GM12878 (cell line): ENCODE measurements around the gene GPR107. TPM values are rescaled to one million over a fixed set of nuclear protein-coding genes. Genes with fewer than 3 reads are reported as not detected.

Experiments
- ATAC-seq: fragments of 200-7000 bp; cut with Tn5 transposase; 3 replicates; pipeline ENCODE4 v1.9.1; 2020; ENCODE audit warnings: mild to moderate bottlenecking, moderate library complexity
- BruUV-seq: library from RNA; stranded (reverse); fragments of 400-500 nt; replicated peaks from 2 replicates; lab custom pipeline; 2021; lab: Mats Ljungman, UMichigan
- CTCF ChIA-PET: fragments of 300-600 bp; sonication (Branson Sonifier 250); formaldehyde crosslinking; extraction: SDS; loops from one replicate; lab custom pipeline; 2021; ENCODE audit warnings: inconsistent platforms; lab: Yijun Ruan, JAX
- POLR2A ChIA-PET: fragments of 350-600 bp; formaldehyde crosslinking; extraction: SDS; loops from one replicate; lab custom pipeline; 2021; ENCODE audit warnings: inconsistent platforms; lab: Charles Lee
- RAD21 ChIA-PET: fragments of 300-600 bp; sonication (Branson Sonifier 250); formaldehyde crosslinking; loops from one replicate; lab custom pipeline; 2023; ENCODE audit warnings: antibody characterized with exemption; ENCODE audit not compliant: unreplicated experiment; lab: Charles Lee
- SMC1A ChIA-PET: fragments of 300-600 bp; sonication (Branson Sonifier 250); formaldehyde crosslinking; loops from one replicate; lab custom pipeline; 2023; ENCODE audit not compliant: unreplicated experiment, uncharacterized antibody; lab: Charles Lee
- DNase-seq: peaks from one replicate; pipeline ENCODE4 v3.0.0-alpha.2; 2011; ENCODE audit warnings: low read depth, low spot score
- FAIRE-seq: peaks from 3 replicates; lab custom pipeline; 2011; peaks lifted over from hg19 to GRCh38; lab: Jason Lieb, UNC
- H2AFZ ChIP-seq: 2 replicates; pipeline ENCODE4 v1.6.0; 2011; ENCODE audit warnings: low read depth, low read length, control low read depth; ENCODE audit not compliant: control insufficient read depth
- H3K27ac ChIP-seq: 2 replicates; pipeline ENCODE4 v1.5.1; 2011; ENCODE audit warnings: control low read depth; ENCODE audit not compliant: control insufficient read depth, insufficient read depth
- H3K27me3 ChIP-seq, 2 experiments: replicated peaks in 1 of 2; 2 replicates each; pipeline versions ENCODE4 v1.6.0 to v1.6.1; 2011; ENCODE audit warnings: low read length in 1 of 2; ENCODE audit not compliant: control insufficient read depth in 2 of 2, insufficient read depth in 2 of 2
- H3K36me3 ChIP-seq, 2 experiments: 2 replicates each; pipeline ENCODE4 v1.5.1; 2011; ENCODE audit warnings: low read length in 1 of 2; ENCODE audit not compliant: control insufficient read depth in 2 of 2, insufficient read depth in 2 of 2
- H3K4me1 ChIP-seq: 2 replicates; pipeline ENCODE4 v1.6.1; 2011; ENCODE audit warnings: mild to moderate bottlenecking, low read length, moderate library complexity, mixed read lengths; ENCODE audit not compliant: control insufficient read depth, insufficient read depth
- H3K4me2 ChIP-seq: 2 replicates; pipeline ENCODE4 v1.6.0; 2011; ENCODE audit warnings: control low read depth; ENCODE audit not compliant: control insufficient read depth, insufficient read depth
- H3K4me3 ChIP-seq: fragments of 200-600 bp; sonication (generic); 2 replicates; pipeline ENCODE4 v1.5.1; 2016
- H3K79me2 ChIP-seq: 2 replicates; pipeline ENCODE4 v1.6.0; 2011; ENCODE audit warnings: low read length; ENCODE audit not compliant: control insufficient read depth, insufficient read depth
- H3K9ac ChIP-seq: 2 replicates; pipeline ENCODE4 v1.8.0; 2011; ENCODE audit warnings: low read length, control low read depth, mixed read lengths; ENCODE audit not compliant: control insufficient read depth, insufficient read depth
- H3K9me3 ChIP-seq: replicated peaks from 3 replicates; pipeline ENCODE4 v1.5.1; 2011; ENCODE audit warnings: mild to moderate bottlenecking, low read length; ENCODE audit not compliant: control insufficient read depth, insufficient read depth
- H4K20me1 ChIP-seq: 2 replicates; pipeline ENCODE4 v1.6.0; 2011; ENCODE audit not compliant: control insufficient read depth, insufficient read depth
- GABPA ChIP-seq: IDR thresholded peaks from 2 replicates; pipeline ENCODE4 v1.6.1; 2014; ENCODE audit warnings: antibody characterized with exemption, low read depth, mild to moderate bottlenecking, inconsistent platforms
- IKZF1 ChIP-seq: fragments of 450-650 bp; conservative IDR thresholded peaks from 2 replicates; pipeline ENCODE4 v1.6.1; 2017; ENCODE audit warnings: antibody characterized with exemption, mild to moderate bottlenecking
- KAT2A ChIP-seq: conservative IDR thresholded peaks from 2 replicates; pipeline ENCODE4 v1.6.1; 2011; ENCODE audit warnings: low read depth, low read length; ENCODE audit not compliant: control insufficient read depth
- LARP7 ChIP-seq: fragments of 450-650 bp; IDR thresholded peaks from 2 replicates; pipeline ENCODE4 v1.6.1; 2017; ENCODE audit warnings: mild to moderate bottlenecking
- MEF2A ChIP-seq: IDR thresholded peaks from 2 replicates; pipeline ENCODE4 v1.6.1; 2011; ENCODE audit warnings: low read depth, mild to moderate bottlenecking, low read length, moderate library complexity; ENCODE audit not compliant: insufficient read depth
- MYB ChIP-seq: fragments of 150-350 bp; IDR thresholded peaks from 2 replicates; pipeline ENCODE4 v1.6.1; 2014; ENCODE audit warnings: mild to moderate bottlenecking, low read depth, low read length, borderline replicate concordance
- NR2C1 ChIP-seq: fragments of 450-650 bp; IDR thresholded peaks from 2 replicates; pipeline ENCODE4 v1.6.1; 2017; ENCODE audit warnings: antibody characterized with exemption, mild to moderate bottlenecking, moderate library complexity
- RAD51 ChIP-seq: fragments of 450-650 bp; IDR thresholded peaks from 2 replicates; pipeline ENCODE4 v1.6.1; 2016; ENCODE audit warnings: moderate library complexity, mild to moderate bottlenecking, inconsistent platforms
- RB1 ChIP-seq: fragments of 450-650 bp; formaldehyde crosslinking; IDR thresholded peaks from 2 replicates; pipeline ENCODE4 v1.6.1; 2017; ENCODE audit warnings: mild to moderate bottlenecking, borderline replicate concordance
- RFX5 ChIP-seq: IDR thresholded peaks from 2 replicates; pipeline ENCODE4 v1.6.1; 2011; ENCODE audit warnings: low read depth, low read length, improper control_type of control experiment
- SP1 ChIP-seq: IDR thresholded peaks from one replicate; pipeline ENCODE4 v1.6.1; 2011; ENCODE audit warnings: low read depth, low read length
- SREBF1 ChIP-seq: IDR thresholded peaks from 2 replicates; pipeline ENCODE4 v1.6.1; 2012; ENCODE audit warnings: mild to moderate bottlenecking, low read length
- WGBS: methylation state at CpG from one replicate; pipeline ENCODE4 v1.1.6; 2016; ENCODE audit warnings: low lambda C conversion rate; ENCODE audit not compliant: insufficient replicate concordance, insufficient coverage; ENCODE audit errors: missing lambda C conversion rate; 5-methylcytosine and 5-hydroxymethylcytosine counted together
- in situ Hi-C: fragments of 300-500 bp; cut with MboI; formaldehyde crosslinking; loops from 9 replicates; pipeline ENCODE4 v1.14.3; 2018; ENCODE audit warnings: mixed read lengths
- intact Hi-C: fragments of 100-400 bp; cut with micrococcal nuclease; formaldehyde crosslinking; loops from one replicate; pipeline ENCODE4 v1.14.2; 2022; ENCODE audit not compliant: unreplicated experiment
- polyA plus RNA-seq, 11 experiments: library from polyadenylated mRNA; depleted of rRNA in 4 of 11; unstranded in 6 of 11; stranded (reverse) in 5 of 11; fragments of >200 nt; fragmentation: Nextera tagmentation in 4 of 11; fragmentation: Illumina TruSeq in 1 of 11; extraction: Ambion mirVana in 4 of 11; extraction: Trizol in 1 of 11; gene quantifications; 1 replicate in 1 of 11; 2 replicates in 10 of 11; pipeline versions ENCODE4 v1.2.1 to v1.2.3, GENCODE V29; 2011 to 2016; ENCODE audit warnings: inconsistent platforms in 2 of 11, missing spikeins in 2 of 11, low read depth in 1 of 11
- total RNA-seq, 4 experiments: library from RNA; depleted of rRNA in 3 of 4; stranded (reverse); fragments of >200 nt in 3 of 4; fragmentation: Illumina TruSeq in 1 of 4; extraction: Trizol in 1 of 4; gene quantifications; 2 replicates each; pipeline versions ENCODE4 v1.2.1 to v1.2.3, GENCODE V29; 2013 to 2021
- TF ChIP-seq, protein P1 (sequence below): fragments of 450-650 bp; formaldehyde crosslinking; IDR thresholded peaks from 2 replicates; pipeline ENCODE4 v1.4.0; 2020; ENCODE audit warnings: mild to moderate bottlenecking, moderate library complexity

The GPR107 gene
- total and polyA plus RNA-seq, 10 of the 15 experiments (the other 5 are each of a cell fraction or from before 2014, with no cell fraction given) = 2.7 to 21.4 (median 10.6) TPM

DNA sequence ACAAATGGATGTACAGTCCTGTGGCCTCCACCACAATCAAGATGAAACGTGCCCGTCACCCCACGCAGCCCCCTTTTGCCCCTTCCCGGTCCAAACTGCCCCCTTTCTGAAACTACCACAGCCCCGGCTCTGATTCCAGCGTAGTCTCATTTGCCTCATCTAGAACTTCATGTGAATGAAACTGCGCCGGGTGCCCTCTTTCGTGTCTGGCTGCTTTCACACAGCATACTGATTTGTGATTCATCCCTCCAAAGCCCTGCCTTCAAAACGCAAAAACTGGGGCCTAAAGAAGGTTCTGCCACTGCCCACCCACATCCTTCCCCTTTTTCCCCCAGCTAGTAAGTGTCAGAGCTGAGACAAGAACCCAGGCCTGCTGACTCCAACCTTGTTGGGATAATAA lies 87.0 kb downstream of the GPR107 start:
- ChIA-PET RAD21 (no interaction called here), POLR2A (no interaction called here), CTCF (interaction anchor here (1.2 kb wide), 1 partner anchor 101 kb away, joined by 3 read pairs; no protein-coding TSS in a partner anchor), SMC1A (no interaction called here)
- TF ChIP-seq SP1 = no peak
- no peaks in the 10 kb centered on the region for H3K27me3 ChIP-seq
- no peak overlapping the region for H3K4me3 ChIP-seq
- no peaks in the 10 kb centered on the region for H3K4me1 ChIP-seq
- H3K27ac ChIP-seq = no peak overlapping the region
- DNase-seq = no peak
- H3K36me3 ChIP-seq = no peaks in the 10 kb centered on the region
- no peak overlapping the region for H3K4me2 ChIP-seq
- no TSS peak for BruUV-seq
- WGBS = 23% methylated on average over 10 of the region's 10 CpGs
- H4K20me1 ChIP-seq = no peaks in the 10 kb centered on the region
- ATAC-seq = no peak
- intact Hi-C loops (no loop called here), in situ Hi-C loops (no loop called here)
- H2AFZ ChIP-seq = no peak overlapping the region
- H3K79me2 ChIP-seq = no peaks in the 10 kb centered on the region
- H3K9me3 ChIP-seq = no peaks in the 10 kb centered on the region
- no peak overlapping the region for H3K9ac ChIP-seq
- no peak for FAIRE-seq

DNA sequence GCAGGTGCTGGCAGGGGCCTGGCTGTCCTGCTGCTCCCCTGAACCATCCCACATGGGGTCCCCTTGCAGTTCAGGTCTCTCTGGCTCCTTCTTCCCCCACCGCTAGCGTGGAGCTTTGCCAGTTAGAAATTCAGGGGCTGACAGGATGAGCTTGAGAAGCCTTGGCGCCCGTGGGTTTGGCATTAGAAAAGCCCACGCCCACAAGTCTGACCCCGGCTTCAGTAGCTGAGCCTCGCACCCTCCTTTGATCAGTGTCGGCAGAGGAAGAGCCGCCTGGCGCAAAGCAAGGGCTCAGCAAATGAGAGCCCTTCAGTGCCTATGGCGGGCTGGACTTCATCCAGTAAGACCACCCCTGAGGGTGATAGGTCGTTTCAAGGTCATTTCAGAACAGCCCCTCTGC lies 88.3 kb downstream of the GPR107 start:
- no peak overlapping the region for H3K4me3 ChIP-seq
- no peak for TF ChIP-seq SREBF1
- no peak for TF ChIP-seq MYB
- no peak for TF ChIP-seq KAT2A
- no peak for TF ChIP-seq IKZF1
- TF ChIP-seq RB1 = no peak
- TF ChIP-seq MEF2A = no peak
- no peak for TF ChIP-seq LARP7
- no peak for TF ChIP-seq GABPA
- TF ChIP-seq, protein P1, sequence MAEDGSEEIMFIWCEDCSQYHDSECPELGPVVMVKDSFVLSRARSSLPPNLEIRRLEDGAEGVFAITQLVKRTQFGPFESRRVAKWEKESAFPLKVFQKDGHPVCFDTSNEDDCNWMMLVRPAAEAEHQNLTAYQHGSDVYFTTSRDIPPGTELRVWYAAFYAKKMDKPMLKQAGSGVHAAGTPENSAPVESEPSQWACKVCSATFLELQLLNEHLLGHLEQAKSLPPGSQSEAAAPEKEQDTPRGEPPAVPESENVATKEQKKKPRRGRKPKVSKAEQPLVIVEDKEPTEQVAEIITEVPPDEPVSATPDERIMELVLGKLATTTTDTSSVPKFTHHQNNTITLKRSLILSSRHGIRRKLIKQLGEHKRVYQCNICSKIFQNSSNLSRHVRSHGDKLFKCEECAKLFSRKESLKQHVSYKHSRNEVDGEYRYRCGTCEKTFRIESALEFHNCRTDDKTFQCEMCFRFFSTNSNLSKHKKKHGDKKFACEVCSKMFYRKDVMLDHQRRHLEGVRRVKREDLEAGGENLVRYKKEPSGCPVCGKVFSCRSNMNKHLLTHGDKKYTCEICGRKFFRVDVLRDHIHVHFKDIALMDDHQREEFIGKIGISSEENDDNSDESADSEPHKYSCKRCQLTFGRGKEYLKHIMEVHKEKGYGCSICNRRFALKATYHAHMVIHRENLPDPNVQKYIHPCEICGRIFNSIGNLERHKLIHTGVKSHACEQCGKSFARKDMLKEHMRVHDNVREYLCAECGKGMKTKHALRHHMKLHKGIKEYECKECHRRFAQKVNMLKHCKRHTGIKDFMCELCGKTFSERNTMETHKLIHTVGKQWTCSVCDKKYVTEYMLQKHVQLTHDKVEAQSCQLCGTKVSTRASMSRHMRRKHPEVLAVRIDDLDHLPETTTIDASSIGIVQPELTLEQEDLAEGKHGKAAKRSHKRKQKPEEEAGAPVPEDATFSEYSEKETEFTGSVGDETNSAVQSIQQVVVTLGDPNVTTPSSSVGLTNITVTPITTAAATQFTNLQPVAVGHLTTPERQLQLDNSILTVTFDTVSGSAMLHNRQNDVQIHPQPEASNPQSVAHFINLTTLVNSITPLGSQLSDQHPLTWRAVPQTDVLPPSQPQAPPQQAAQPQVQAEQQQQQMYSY (CRISPR knock-in tag) = no peak
- TF ChIP-seq NR2C1 = no peak
- no peak for TF ChIP-seq RFX5
- no peak for TF ChIP-seq RAD51
- TF ChIP-seq, all 136 proteins: peak for 0
- ChIA-PET CTCF (no interaction called here), SMC1A (no interaction called here), RAD21 (no interaction called here), POLR2A (interaction anchor here (1.6 kb wide), 1 partner anchor 12 kb away, joined by 3 read pairs; no protein-coding TSS in a partner anchor)
- Histone ChIP-seq H3K79me2 (no peaks in the 10 kb centered on the region), H3K9me3 (no peaks in the 10 kb centered on the region), H3K9ac (no peak overlapping the region), H3K4me2 (no peak overlapping the region), H4K20me1 (no peaks in the 10 kb centered on the region), H3K4me1 (no peaks in the 10 kb centered on the region), H2AFZ (no peak overlapping the region), H3K27ac (no peak overlapping the region), H3K27me3 (no peaks in the 10 kb centered on the region), H3K36me3 (no peaks in the 10 kb centered on the region)
- 52% methylated on average over 12 of the region's 12 CpGs for WGBS
- no peak for FAIRE-seq
- intact Hi-C loops = no loop called here
- in situ Hi-C loops = no loop called here
- ATAC-seq = no peak
- BruUV-seq = no TSS peak
- DNase-seq = no peak
